Dermis microvascular lymphatic vessel endothelial cell (primary cell): ENCODE results near the gene METAP1D. TPM values are rescaled to one million over a fixed set of nuclear protein-coding genes. Genes with fewer than 3 reads are reported as not detected.
A peak's percentile ranks its signal among the peaks of the same experiment; 100 is the strongest.
"Not testable (repeated sequence)": the region's sequence is repeated elsewhere in the genome, so short reads cannot be mapped to it uniquely, and the experiment has no call there.

ENCODE experiments used
- DNase-seq, 2 donors: peaks; one replicate each; pipeline versions ENCODE4 v3.0.0 to v3.0.0-alpha.2; 2010; ENCODE audit warnings: low read depth in 2 of 2
- total RNA-seq: library from RNA; depleted of rRNA; stranded (reverse); fragments of >200 nt; gene quantifications from 2 replicates; pipeline ENCODE4 v1.2.1, GENCODE V29; 2014

METAP1D gene
- total RNA-seq, 1 donor from 2014 or later = 2.4 TPM

DNA sequence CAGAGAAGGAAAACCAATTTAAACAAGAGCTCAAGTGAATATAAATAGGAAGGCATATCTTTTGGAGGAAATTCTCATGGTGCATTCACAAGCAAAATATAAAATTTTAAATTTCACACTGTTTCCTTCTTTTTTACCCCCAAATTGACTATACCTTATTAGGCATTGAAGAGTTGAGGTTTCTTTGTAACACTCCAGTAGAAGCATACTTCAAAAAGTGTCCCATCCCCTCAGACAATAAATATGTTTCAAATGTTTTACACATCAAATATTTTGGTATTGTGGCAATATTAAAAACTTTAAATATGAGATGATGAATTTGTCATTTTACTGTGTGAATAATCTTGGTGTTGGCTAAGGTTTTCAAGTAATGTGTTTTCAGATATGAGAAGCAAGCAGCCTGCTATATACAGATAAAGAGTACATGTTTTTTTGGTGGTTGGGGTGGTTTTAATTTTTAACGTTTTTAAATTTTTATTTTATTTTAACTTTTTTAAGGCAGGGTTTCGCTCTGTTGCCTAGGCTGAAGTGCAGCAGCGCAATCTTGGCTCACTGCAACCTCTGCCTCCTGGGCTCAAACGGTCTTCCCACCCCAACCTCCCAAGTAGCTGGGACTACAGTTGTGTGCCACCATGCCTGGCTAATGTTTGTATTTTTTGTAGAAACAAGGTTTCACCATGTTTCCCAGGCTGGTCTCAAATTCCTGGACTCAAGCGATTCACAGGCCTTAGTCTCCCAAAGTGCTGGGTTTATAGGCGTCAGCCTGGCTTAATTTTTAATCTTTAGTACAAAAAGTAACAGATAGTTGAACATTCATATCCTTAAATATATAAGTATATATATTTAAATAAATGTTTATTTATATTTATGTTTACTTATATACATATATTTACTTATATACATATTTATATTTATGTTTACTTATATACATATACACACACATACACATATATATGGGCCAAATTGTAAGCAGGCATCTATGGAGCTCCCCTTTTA lies 49.1 kb downstream of the METAP1D start:
- no peak for DNase-seq

DNA sequence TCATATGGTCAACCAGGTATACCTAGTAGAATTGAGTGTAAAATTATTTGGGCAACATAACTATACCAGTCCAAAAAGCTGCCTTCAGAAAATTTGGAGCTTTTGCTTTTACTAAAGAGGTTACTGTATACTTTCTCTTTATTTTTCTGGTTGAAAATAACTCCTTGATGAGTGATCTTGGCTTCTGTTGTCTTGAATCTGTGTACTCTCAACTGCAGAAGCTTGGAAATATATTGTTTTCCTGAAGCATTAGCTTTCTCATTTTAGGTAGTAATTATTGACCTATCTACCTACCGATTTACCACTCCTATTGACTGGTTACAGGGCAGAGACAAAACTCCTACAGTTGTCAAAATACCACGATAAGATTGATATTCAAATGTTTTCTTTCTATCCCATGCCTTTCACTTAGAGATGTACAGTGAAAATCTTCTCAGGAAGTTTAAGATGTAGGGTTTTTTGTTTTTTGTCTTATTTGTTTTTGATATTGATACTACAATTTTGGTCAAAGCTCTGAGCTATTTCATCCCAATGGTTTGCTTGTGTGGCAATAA lies 49.9 kb downstream of the METAP1D start:
- DNase-seq = no peak

DNA sequence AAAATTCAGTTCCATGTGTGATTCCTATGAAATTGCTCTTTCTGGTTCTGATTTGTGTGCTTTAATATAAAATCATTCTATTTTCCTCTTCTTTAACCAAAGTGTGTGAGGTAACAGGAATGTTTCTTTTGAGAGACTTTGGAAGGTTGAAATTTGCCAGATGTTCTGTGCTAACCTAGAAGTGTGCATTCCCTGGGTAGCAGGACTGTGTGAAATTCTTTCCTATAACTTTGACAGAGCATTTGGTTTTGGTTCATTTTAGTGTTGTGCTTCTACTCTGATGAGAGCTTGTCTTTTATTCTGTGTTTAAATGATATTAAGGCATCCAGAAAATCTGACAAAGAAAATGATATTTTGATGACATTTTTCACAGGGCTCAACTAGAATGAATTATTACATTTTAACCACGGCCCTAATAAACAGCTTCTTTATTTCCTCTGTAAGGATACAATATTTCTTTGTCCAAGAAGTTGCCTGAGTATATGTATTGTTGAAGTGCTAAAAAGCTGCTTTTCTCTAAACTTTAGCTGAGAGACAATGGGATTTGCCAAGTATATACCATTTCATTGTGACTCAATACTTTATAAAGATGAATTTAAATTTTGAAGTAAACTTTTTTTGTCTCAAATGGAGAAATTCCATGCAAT lies 50.8 kb downstream of the METAP1D start:
- DNase-seq = no peak

DNA sequence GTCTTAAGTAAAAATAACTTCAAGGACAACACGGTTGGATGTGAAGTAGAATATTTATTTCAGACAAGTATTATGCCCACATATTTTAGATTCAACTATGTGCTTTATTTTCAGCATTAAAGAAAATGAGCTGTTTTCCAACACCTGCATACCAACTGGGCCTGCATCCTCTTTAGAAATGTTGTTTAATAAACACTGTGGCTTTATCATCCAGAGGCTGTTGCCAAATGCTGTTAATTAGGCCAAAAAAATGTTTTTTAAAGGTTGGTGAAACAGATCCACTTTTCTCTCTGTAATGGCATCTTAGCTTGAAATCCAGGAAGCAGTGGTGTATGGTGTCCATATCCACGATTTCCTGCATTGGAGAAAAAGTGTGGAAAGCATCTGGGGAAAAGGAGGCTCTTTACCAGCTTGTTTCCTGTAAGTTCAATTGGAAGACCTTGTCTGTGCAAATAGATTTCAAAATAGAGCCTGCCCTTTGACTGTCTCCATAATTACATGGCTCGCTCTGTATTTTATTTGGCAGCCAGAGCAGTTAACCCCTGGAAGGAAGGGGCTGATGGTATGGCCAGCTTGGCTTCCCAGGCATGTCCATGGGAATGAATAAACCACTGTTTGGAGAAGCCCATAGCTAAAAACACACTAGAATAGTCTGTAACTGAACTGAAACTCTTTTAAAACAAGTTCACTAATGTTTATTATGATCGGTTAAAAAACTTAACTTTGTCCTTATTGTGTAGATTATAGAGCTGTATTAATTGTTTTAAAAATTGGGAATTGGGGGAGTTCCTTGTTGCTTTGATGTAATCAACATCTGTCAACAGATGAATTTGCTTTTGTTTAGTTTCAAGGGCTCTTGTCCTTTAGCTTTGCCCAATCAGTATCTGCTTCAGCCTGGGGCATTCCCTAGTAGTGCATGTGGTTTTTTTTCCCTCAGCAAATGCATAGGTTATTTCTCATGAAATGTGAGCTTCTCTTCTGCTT lies 52.5 kb downstream of the METAP1D start:
- peak; percentile 71 to 85 for DNase-seq

DNA sequence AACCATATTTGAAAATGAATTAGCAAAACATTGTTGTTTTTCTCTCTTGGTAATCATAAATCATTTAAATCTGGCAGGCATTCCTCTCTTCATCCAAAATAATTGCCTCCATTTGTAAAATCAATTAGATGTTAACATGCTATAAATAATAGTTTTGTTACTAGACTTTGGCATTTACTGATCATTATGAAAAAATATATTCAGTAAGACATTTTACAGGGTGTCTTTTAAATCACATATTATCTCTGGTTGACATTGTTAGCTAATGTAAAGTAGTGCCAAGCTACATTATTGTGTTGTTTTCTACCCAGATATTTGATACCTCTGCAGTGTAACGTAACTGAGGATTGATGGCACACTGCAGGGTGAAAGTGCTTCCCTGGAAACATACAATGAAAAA lies 53.7 kb downstream of the METAP1D start:
- DNase-seq = no peak

DNA sequence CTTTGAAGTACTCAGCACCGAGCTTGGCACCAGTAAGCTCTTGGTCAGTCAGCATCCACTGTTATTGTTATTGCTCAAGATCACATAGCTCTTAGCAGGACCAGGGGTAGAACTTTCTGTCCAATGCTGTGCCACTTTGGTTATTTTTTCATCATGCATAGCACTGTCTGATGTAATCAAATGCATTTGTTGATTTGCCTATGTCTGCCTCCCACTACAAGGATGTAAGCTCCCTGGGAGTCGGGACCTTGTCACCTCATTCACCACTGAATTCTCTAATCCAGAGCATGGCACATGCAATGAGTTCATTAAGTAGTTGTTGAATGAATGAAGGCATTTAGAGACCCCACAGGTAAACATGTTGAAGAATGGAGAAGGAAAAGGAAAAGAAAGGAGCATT lies 56.5 kb downstream of the METAP1D start:
- DNase-seq = no peak

DNA sequence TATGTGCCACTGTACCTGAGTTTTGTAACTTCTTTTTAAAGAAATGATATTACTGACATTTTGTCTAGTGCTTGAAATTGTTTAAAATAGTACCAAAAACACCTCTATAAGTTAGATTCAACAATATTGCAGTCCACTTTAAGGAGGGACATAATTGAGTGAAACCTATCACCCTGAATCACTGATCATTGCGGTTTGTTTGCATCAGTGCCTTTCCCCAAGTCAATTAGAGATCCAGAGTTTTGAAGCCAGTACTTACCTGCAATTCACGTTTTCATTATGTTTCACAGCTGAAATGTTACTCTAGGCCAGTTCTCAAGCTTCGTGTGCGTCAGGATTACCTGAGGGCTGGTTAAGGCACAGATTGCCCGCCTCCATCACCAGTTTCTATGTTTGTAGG lies 58.9 kb downstream of the METAP1D start:
- DNase-seq = no peak

DNA sequence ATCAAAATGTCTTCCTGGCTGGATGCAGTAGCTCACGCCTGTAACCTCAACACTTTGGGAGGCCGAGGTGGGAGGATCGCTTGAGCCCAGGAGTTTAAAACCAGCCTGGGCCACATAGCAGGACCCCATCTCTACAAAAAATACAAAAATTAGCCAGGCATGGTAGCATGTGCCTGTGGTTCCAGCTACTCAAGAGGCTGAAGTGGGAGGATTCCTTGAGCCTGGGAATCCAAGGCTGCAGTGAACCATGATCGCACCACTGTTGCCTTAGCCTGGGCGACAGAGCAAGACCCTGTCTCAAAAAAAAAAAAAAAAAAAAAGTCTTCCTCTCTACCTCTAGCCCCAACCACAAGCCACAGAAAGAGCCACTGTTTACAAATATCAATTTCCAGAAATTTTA lies 60.4 kb downstream of the METAP1D start:
- DNase-seq = not testable (repeated sequence)

DNA sequence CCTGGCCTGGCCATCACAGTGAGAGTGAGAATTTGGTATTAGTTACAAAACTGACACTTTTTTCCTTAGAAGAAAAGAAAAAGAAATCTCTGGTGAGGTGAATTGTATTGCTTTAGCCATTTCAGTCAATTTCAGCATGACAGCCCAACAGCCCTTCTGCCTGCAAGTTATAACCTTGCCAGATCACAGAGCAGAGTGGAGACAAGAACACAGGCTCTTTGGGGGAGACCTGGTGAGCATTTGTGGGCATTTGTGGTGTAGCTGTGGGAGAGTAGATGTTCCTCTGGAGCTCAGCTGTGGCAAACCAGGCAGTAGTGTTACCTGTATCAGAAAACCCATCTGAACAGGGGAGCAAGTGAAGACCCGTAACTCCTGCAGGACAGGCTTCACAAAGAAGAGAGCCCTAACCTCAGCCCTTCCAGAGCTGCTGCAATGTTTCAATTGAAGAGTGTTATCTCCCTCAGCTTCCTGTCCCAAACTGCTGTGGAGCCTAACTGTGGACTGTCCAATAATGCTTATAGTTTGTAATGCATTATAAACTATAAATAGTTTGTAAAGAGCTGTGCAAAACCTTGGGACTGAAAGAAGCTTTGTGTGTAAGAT lies 62.8 kb downstream of the METAP1D start:
- no peak for DNase-seq

DNA sequence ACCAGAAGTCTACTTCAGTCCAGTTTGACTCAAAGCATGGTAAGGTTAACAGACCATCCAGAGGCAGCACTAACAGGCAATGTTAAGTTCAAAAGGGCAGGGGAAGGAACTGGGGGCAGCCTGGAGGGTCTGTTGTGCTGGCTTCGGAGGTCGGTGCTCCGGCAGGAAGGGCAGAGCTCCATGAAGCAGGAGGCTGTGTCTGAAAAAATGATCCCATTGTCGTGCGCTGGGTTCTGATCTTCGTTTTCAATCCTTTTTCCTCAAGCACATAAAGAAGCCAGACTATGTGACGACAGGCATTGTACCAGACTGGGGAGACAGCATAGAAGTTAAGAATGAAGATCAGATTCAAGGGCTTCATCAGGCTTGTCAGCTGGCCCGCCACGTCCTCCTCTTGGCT lies 63.7 kb downstream of the METAP1D start:
- DNase-seq = no peak

DNA sequence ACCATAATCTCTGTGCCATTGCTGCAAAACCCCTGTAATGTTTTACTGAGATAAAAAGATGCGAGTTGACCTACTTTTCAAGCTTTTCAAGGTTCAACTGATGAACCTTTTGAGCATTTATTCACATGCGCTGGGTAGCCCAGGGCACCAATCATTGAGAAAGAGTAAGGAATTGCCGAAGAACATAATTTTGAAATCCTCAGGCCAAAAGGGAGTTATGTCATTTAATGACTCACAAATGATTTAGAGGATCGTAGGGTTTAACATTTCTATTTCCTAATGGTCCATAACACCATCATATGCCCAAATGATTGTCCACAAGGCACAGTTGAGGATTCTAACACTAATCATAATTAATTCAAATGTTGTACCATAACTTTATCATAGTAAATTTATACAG lies 65.4 kb downstream of the METAP1D start:
- DNase-seq = no peak

DNA sequence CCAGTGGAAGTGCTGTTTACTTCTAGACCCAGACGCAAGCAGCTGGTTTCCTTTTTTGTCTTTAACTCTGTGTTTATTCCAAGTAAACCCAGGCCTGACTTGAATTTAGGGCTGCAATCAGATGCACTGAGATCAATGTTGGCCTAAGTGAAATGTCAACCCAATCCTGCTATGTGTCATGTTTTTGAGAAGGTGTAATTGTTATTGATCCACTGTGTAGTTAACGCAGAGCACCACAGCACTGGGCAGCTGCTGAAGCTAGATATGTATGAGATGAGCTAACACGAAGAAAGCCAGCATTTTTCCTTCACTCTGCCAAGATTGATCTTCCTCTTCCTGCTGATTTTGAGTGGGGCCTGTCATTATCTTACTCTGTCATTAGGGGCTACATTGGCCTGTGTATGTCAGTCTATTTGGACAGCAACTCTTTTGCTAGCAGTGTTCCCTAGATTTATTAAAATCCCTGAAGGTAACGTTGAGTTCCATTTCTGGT lies 66.7 kb downstream of the METAP1D start:
- no peak for DNase-seq

DNA sequence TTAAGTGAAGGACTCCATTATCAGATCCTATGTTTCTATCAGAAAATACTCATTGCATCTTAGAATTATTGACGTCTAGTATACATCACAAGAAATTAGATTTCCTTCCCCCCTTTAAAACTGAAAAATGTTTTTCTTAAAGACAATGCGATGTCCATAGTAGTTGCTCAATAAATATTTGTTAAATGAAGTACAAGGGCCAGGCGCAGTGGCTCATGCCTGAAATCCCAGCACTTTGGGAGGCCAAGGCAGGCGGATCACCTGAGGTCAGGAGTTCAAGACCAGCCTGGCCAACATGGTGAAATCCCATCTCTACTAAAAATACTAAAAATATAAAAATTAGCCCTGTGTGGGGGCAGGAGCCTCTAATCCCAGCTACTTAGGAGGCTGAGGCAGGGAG lies 68.2 kb downstream of the METAP1D start:
- DNase-seq = not testable (repeated sequence)

DNA sequence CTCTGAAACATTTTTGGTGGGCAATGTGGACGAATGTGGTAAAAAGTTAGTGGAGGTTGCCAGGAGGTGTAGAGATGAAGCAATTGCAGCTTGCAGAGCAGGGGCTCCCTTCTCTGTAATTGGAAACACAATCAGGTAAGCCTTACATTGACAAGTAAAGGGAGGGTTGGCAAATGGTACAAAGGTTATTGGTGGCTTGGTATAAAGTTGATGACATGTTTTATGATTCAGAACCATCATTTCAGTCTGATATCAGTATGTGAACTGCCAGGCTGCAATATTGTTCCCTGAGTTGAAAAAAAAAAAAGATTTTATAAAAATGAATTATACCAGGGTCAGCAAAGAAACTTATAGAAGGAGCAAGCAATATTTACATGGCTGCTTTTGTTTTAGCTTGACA lies 71.2 kb downstream of the METAP1D start:
- no peak for DNase-seq

DNA sequence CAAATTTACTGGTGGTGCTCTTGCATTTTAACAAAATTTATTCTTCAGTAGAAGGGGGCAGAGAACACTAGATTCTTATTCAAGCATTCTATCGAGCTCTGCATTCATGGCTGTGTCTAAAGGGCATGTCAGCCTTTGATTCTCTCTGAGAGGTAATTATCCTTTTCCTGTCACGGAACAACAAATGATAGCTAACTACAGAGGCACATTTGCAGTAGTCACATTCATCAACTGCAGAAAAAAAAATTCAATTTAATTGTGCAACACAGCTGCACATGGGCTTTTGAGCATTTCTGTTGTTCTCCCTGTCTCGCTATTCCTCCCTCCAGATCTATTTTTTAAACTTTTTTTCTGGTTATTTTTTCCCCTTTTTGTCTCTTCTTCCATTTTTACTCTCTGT lies 72.5 kb downstream of the METAP1D start:
- DNase-seq = no peak

DNA sequence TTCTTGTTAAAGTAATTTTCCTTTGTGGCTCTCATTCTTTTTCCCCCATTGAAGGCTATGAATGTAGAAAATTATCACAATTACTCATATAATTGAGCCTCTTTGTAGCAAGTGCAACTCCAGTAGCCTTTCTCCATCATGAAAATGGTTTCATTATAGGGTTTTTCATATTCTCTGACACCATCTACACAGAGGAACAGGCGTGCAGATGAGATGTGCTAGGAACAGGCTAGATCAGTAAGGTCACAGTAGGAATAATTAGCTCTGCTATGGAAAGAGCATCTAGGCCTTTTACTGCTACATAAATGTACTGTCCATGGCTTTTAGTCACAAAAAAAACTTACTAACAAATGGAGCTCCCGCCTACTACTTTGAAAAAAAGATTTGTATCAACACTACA lies 73.0 kb downstream of the METAP1D start:
- no peak for DNase-seq

DNA sequence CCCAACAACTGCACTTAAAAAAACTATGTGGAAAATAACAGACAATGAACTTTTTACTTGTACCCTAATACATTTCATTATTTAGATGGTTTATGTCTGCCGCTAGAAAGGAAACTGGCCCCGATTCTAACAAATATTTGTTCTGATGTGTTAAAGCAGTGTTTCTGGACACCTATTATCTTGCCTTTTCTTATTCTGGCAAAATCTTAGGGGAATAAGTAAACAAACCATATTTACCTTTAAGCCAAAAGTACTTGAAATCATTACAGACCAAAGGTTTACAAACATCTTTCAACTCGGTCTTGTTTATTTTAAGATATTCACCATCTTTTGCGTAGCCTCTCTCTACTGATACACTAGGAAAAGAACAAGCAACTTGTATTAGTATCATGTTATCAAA lies 73.8 kb downstream of the METAP1D start:
- no peak for DNase-seq

DNA sequence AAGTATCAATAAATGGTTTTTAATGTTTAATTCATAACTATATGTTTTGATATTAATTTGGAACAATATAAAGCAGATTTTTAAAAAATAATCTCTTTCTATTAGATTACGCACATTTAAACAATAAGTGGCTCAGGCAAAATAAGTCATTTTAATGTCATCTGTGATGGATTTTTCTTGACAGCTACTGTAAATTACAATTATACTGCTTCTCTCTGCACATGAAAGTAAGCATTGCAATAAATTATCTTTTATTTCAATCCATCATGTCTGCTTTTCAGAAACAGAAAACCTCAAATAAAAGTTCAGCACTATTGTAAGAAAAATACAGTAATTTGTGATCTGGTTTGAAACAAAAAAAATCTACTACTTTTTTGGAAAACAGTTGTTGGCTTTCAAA lies 74.5 kb downstream of the METAP1D start:
- DNase-seq = no peak

DNA sequence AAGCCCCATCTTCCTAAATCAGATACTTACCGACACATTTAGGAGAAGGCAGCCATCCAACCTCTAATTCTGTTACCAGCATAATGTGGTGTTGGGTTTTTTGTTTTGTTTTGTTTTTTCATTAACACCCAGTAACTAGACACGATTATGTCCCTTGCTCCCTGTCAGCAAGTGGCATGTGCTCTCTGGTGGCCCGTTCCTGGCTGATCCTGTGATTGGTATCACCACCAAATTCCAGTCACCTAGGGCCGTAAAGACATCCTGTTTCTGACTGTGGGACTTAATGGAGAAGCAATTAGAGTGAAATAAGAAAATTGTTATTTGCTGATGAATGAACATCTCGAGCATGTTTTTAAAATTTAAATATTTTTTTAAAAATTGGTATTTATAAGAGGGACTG lies 79.7 kb downstream of the METAP1D start:
- DNase-seq = no peak

DNA sequence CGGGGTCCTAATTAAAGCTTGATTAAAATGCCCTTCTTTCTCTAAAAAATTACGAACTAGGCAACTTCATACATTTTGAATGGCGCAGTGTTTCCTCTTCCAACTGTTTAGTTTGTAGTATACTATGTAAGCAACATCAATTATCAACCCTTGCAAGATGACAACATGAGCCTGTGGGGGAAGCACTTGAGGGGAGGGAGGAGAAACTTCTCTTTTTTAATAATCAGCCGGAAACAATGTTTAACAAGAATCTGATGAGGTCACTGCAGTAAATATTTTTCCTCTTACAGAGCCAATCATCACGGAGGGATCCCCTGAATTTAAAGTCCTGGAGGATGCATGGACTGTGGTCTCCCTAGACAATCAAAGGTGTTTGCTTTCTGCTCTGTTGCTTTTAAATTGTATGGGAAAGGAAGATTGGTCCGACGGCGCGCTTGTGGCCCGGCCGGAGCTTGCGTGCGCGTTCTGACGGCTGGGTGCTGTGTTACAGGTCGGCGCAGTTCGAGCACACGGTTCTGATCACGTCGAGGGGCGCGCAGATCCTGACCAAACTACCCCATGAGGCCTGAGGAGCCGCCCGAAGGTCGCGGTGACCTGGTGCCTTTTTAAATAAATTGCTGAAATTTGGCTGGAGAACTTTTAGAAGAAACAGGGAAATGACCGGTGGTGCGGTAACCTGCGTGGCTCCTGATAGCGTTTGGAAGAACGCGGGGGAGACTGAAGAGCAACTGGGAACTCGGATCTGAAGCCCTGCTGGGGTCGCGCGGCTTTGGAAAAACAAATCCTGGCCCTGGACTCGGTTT lies 80.3 kb downstream of the METAP1D start:
- no peak for DNase-seq
